Stimulated activated CD8-positive, alpha-beta memory T cell treated with anti-CD3 and anti-CD28 coated beads, Interleukin-7, amount 100 ng/mL, for 4 hours (primary cell): ENCODE data around the gene PXT1.
"Not testable (repeated sequence)": the region's sequence is repeated elsewhere in the genome, so short reads cannot be mapped to it uniquely, and the experiment has no call there.

Experiments
- DNase-seq, 2 donors: peaks; one replicate each; pipeline ENCODE4 v3.0.0-alpha.2; 2020; ENCODE audit warnings: low read depth in 2 of 2

The PXT1 gene

GRCh38 chr6:36443471-36444428, 1.1 kb upstream of the PXT1 start:
- DNase-seq, result no peak

GRCh38 chr6:36442103-36442670, 467 bp downstream of the PXT1 start:
- DNase-seq, result no peak

- DNase-seq, result peak; percentile 80 to 84
These were observed 1.3 kb downstream of the PXT1 start for GRCh38 chr6:36441307-36441894.

DNA sequence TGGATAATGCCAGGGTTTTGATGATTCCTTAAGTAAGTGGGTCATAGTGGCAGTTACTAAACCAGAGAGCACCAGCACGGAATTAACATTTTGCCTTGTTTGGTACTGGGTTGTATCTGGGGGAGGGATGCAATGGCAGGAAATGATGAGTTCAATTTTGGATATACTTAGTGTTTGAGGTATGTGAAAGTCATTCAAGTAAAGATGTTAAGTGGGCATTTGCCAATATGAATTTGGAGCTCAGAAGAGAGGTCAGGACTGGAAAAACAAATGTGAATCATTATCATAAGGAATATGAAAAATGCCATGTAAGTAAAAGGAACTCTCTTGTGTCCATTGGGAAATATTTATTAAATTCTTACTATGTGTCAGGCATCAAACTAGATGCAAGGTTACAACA, 6.2 kb downstream of the PXT1 start:
- DNase-seq, result no peak

DNA sequence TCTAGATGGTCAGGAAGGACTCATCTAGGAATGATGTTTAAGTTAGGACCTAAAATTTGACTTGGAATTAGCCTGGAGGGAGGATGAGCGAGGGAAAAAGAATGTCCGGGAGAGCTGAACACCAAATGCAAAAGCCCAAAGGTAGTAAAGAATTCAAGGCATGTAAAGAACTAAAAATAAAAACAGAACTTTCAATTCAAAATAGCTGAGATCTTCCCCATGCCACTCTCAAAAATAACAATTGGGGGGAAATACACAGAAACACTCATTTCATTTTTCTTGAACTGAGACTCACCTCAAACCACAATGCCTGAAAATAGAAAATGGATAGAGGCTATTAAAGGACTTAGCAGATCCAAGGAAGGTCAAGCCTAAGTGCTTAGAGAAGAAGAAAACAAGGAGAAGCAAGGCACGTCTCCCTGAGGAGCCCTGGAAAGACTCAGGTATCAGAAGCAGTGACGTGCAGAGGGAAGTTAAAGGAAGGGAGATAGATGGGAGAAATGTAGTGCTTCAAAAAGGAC, 10.4 kb downstream of the PXT1 start:
- no peak for DNase-seq

- no peak for DNase-seq
These were observed 11.5 kb downstream of the PXT1 start for GRCh38 chr6:36431197-36431596.

- DNase-seq, result no peak
These were observed 12.3 kb downstream of the PXT1 start for GRCh38 chr6:36430351-36430750.

GRCh38 chr6:36428911-36429310, 13.7 kb downstream of the PXT1 start:
- DNase-seq, result no peak

- no peak for DNase-seq
These were observed 16.0 kb downstream of the PXT1 start for GRCh38 chr6:36426622-36427021.

- DNase-seq, result peak; percentile 96 to 98
These were observed 19.4 kb downstream of the PXT1 start for GRCh38 chr6:36423101-36423824.

GRCh38 chr6:36422714-36423100, 19.9 kb downstream of the PXT1 start:
- no peak for DNase-seq

GRCh38 chr6:36419310-36419709, 23.3 kb downstream of the PXT1 start:
- no peak for DNase-seq

DNA sequence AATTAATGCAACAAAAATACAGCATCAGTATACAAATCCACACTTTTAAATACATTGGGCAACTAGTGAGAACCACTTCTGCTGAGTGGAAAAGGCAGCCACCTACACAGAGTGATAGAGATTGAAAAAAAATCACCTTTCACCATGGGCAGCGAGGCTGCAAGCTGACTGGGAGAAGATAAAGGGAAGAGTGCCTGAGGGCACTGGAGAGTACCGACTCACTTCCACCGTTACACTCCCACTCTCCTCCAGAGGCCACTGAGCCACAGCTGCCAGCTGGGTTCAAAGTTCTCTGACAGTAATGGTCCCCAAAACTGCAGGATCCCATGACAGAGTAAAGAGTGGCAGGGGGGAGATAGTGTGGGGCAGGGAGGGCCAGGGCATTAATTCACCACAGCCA, 24.1 kb downstream of the PXT1 start:
- DNase-seq, result no peak

- DNase-seq, result no peak
These were observed 28.2 kb downstream of the PXT1 start for GRCh38 chr6:36414481-36414880.

GRCh38 chr6:36413489-36414480, 28.9 kb downstream of the PXT1 start:
- no peak for DNase-seq

GRCh38 chr6:36409718-36410117, 32.9 kb downstream of the PXT1 start:
- DNase-seq, result not testable (repeated sequence)

DNA sequence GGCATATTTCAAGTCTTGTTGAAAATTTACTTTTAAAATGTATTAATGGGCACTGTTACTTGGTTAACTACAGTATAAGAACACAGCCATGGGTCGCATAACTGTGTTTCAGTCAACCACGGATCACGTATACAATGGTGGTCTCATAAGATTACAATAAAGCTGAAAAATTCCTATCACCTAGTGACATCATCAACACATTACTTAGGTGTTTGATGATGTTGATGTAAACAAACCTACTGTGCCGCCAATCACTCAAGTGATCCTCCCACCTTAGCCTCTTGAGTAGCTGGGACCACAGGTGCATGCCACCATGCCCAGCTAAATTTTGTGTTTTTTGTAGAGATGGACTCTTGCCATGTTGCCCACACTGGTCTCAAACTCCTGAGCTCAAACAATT, 38.5 kb downstream of the PXT1 start:
- DNase-seq, result no peak

DNA sequence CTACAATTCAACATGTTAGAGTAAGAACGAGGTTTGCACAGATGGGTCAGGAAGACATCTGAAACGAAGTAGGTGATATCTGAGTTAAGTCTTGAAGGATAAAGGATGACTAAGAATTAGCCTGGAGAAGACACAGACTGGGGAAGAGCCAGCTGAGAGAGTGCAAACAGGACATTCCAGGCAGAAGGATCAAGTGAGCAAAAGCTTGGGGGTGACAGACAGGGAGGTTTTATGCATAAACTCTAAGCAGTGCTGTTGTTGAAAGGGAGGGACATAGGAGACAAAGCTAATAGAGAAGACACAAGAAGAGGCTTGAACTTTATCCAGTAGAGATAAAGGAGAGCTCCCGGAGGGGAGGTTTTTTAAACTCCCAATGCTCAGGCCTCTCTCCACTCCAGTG, 40.2 kb downstream of the PXT1 start:
- no peak for DNase-seq

GRCh38 chr6:36399970-36400369, 42.7 kb downstream of the PXT1 start:
- no peak for DNase-seq

- no peak for DNase-seq
These were observed 50.0 kb downstream of the PXT1 start for GRCh38 chr6:36392621-36393020.

- no peak for DNase-seq
These were observed 53.3 kb downstream of the PXT1 start for GRCh38 chr6:36389353-36389752.
